Sigmoid colon (tissue), 7 donors: ENCODE measurements around the gene MPV17. TPM values are rescaled to one million over a fixed set of nuclear protein-coding genes. Genes with fewer than 3 reads are reported as not detected.

Experiments used
- DNase-seq: peaks from one replicate; pipeline ENCODE4 v3.0.0-alpha.2; 2019
- H3K27ac ChIP-seq, 4 donors: fragments of 200-600 bp; sonication (generic); one replicate each; pipeline ENCODE4 v1.5.1; 2016 to 2019; ENCODE audit warnings: mild to moderate bottlenecking in 1 of 4
- H3K27me3 ChIP-seq, 3 donors: fragments of 200-600 bp; sonication (generic); one replicate each; pipeline ENCODE4 v1.5.1; 2019; ENCODE audit warnings: mild to moderate bottlenecking in 1 of 3
- H3K36me3 ChIP-seq, 4 donors: fragments of 200-600 bp; sonication (generic); one replicate each; pipeline ENCODE4 v1.5.1; 2016 to 2019
- H3K4me1 ChIP-seq, 4 donors: fragments of 200-600 bp; sonication (generic); one replicate each; pipeline ENCODE4 v1.5.1; 2017 to 2019
- H3K4me3 ChIP-seq, 4 donors: fragments of 200-600 bp; sonication (generic); one replicate each; pipeline ENCODE4 v1.5.1; 2017 to 2019; ENCODE audit warnings: mild to moderate bottlenecking in 2 of 4, moderate library complexity in 1 of 4
- H3K9me3 ChIP-seq, 4 donors: fragments of 200-600 bp in 3 of 4; sonication (generic) in 3 of 4; one replicate each; pipeline versions ENCODE4 v1.5.1 to v1.6.1; 2013 to 2019
- CTCF ChIP-seq, 4 experiments: fragments of 450-650 bp in 3 of 4; fragments of 200-600 bp in 1 of 4; IDR thresholded peaks; one replicate each; pipeline ENCODE4 v1.5.1; 2016 to 2019; ENCODE audit warnings: antibody characterized with exemption in 4 of 4, mild to moderate bottlenecking in 3 of 4, moderate library complexity in 2 of 4
- EP300 ChIP-seq, 4 donors: sonication (generic); formaldehyde crosslinking; IDR thresholded peaks; one replicate each; pipeline ENCODE4 v1.6.1; 2017; ENCODE audit warnings: antibody characterized with exemption in 4 of 4
- POLR2A ChIP-seq, 2 donors: fragments of 450-650 bp; IDR thresholded peaks; one replicate each; pipeline ENCODE4 v1.6.1; 2016; ENCODE audit warnings: antibody characterized with exemption in 2 of 2, mild to moderate bottlenecking in 2 of 2, moderate library complexity in 2 of 2
- POLR2AphosphoS5 ChIP-seq, 4 donors: sonication (generic); formaldehyde crosslinking; IDR thresholded peaks; one replicate each; pipeline ENCODE4 v1.6.1; 2017; ENCODE audit warnings: antibody characterized with exemption in 4 of 4
- WGBS, 2 donors: extraction: QIAGEN DNeasy Blood & Tissue Kit; methylation state at CpG; one replicate each; pipeline ENCODE4 v1.1.7; 2013; 5-methylcytosine and 5-hydroxymethylcytosine counted together
- intact Hi-C: fragments of 100-400 bp; cut with DNase I; formaldehyde crosslinking; loops from one replicate; pipeline ENCODE4 v1.15.1; 2023
- polyA plus RNA-seq, 3 donors: library from polyadenylated mRNA; stranded (reverse); fragments of 200-250 nt; gene quantifications; one replicate each; pipeline ENCODE4 v1.2.3, GENCODE V29; 2013
- total RNA-seq, 4 donors: library from RNA; depleted of rRNA; stranded (reverse); fragments of >200 nt; gene quantifications; one replicate each; pipeline ENCODE4 v1.1.0, GENCODE V29; 2016
- donor health status: healthy with polysubstance abuse.
- donor health status: Bipolar disorder and iron deficiency.
- donor health status: healthy.

The MPV17 gene
- total and polyA plus RNA-seq, 7 donors: 22.2 to 68.6 (median 59.9) TPM

GRCh38 chr2:27288610-27289009, 34.3 kb downstream of the MPV17 start:
- Histone ChIP-seq H3K36me3 (no peaks in the 10 kb centered on the region), H3K9me3 (no peaks in the 10 kb centered on the region), H3K4me1 (peaks cover 0 to 3% (median 0%) of the 10 kb centered on the region in 4 donors), H3K27ac (no peak overlapping the region), H3K27me3 (peaks cover 0 to 14% (median 0%) of the 10 kb centered on the region in 3 donors), H3K4me3 (no peak overlapping the region)
- no peak for TF ChIP-seq POLR2A (IDR thresholded peaks at IDR 0.05)
- TF ChIP-seq EP300 (IDR thresholded peaks at IDR 0.05): no peak
- no peak for TF ChIP-seq CTCF (IDR thresholded peaks at IDR 0.05)
- TF ChIP-seq POLR2AphosphoS5 (IDR thresholded peaks at IDR 0.05): no peak
- WGBS, 2 donors: 43 to 53% methylated on average over 3 of the region's 3 CpGs
- intact Hi-C loops: no loop called here
- DNase-seq: no peak

GRCh38 chr2:27285481-27285880, 37.4 kb downstream of the MPV17 start:
- intact Hi-C loops: no loop called here
- Histone ChIP-seq H3K9me3 (no peaks in the 10 kb centered on the region), H3K4me1 (peaks cover 0 to 3% (median 0%) of the 10 kb centered on the region in 4 donors), H3K27me3 (peaks cover 0 to 23% (median 4%) of the 10 kb centered on the region in 3 donors), H3K27ac (no peak overlapping the region), H3K36me3 (no peaks in the 10 kb centered on the region), H3K4me3 (no peak overlapping the region)
- TF ChIP-seq POLR2AphosphoS5 (IDR thresholded peaks at IDR 0.05) (no peak), POLR2A (IDR thresholded peaks at IDR 0.05) (no peak), EP300 (IDR thresholded peaks at IDR 0.05) (no peak), CTCF (IDR thresholded peaks at IDR 0.05) (no peak)
- DNase-seq: no peak
- 67 to 87% methylated on average over 6 of the region's 6 CpGs for WGBS, 2 donors

DNA sequence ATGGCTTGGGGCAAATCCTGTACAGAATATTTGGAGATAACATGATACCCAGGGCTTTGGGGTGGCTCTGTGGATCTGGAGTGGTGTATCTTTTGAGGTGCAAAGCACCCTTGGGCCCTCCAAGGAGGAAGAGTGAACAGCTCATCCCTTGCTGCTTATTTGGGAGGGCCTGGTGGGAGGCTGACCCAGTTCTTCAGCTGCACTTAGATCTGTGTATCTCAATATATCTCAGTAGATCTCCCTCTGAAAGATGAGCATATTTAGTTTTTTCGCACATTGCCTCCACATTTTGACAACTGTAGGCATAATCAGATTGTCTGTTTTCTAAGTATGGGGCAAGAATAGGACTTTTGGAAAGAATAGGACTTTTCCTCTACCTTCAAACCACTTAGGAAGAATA, 37.9 kb downstream of the MPV17 start:
- WGBS, 2 donors: 92 to 94% methylated on average over 1 of the region's 1 CpG
- Histone ChIP-seq H3K4me1 (peaks cover 0 to 3% (median 0%) of the 10 kb centered on the region in 4 donors), H3K36me3 (no peaks in the 10 kb centered on the region), H3K27me3 (peaks cover 0 to 23% (median 4%) of the 10 kb centered on the region in 3 donors), H3K4me3 (no peak overlapping the region), H3K9me3 (no peaks in the 10 kb centered on the region), H3K27ac (no peak overlapping the region)
- no peak for DNase-seq
- intact Hi-C loops: loop anchor here (5.0 kb wide), 1 partner anchor 323 kb away; no protein-coding TSS in a partner anchor
- TF ChIP-seq POLR2AphosphoS5 (IDR thresholded peaks at IDR 0.05): no peak
- TF ChIP-seq POLR2A (IDR thresholded peaks at IDR 0.05): no peak
- no peak for TF ChIP-seq EP300 (IDR thresholded peaks at IDR 0.05)
- no peak for TF ChIP-seq CTCF (IDR thresholded peaks at IDR 0.05)

DNA sequence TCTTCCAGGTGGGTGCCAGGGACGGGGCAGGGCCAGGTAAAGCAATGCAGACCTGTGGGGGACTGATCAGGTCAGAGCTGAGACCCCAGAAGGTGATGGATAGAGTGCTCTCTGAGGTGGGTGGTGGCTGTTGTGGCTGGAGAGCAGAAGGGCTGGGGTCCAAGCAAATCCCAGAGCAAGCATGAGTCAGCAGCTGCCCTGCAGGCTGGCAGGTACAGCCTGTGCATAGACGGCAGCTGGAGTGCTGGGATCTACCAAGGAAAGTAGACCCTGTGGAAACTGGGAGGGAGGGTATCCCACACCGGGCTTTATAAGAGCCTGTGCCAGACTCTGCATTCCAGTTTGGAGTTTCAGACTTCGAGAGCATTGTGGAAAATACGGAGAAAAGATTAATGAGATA, 40.0 kb downstream of the MPV17 start:
- 28 to 71% methylated on average over 5 of the region's 5 CpGs for WGBS, 2 donors
- Histone ChIP-seq H3K4me1 (no peaks in the 10 kb centered on the region), H3K27ac (no peak overlapping the region), H3K36me3 (no peaks in the 10 kb centered on the region), H3K9me3 (no peaks in the 10 kb centered on the region), H3K4me3 (no peak overlapping the region), H3K27me3 (peaks cover 0 to 29% (median 4%) of the 10 kb centered on the region in 3 donors)
- TF ChIP-seq POLR2AphosphoS5 (IDR thresholded peaks at IDR 0.05): no peak
- TF ChIP-seq EP300 (IDR thresholded peaks at IDR 0.05): no peak
- TF ChIP-seq CTCF (IDR thresholded peaks at IDR 0.05): no peak
- TF ChIP-seq POLR2A (IDR thresholded peaks at IDR 0.05): no peak
- no peak for DNase-seq
- intact Hi-C loops: loop anchor here (5.0 kb wide), 1 partner anchor 321 kb away; no protein-coding TSS in a partner anchor
